Activated T-cell treated with anti-CD3 and anti-CD28 coated beads, Interleukin-2, amount 50 U/mL, for 72 hours (primary cell): ENCODE results near the gene FKBP5. TPM values are rescaled to one million over a fixed set of nuclear protein-coding genes. Genes with fewer than 3 reads are reported as not detected.
A peak's percentile ranks its signal among the peaks of the same experiment; 100 is the strongest.

ENCODE experiments used
- ATAC-seq, 2 donors: fragments of 150-1000 bp; cut with Tn5 transposase; replicated peaks in 1 of 2; 2 replicates each; pipeline ENCODE4 v1.10.0; 2021; ENCODE audit warnings: moderate library complexity in 2 of 2, mild to moderate bottlenecking in 1 of 2
- DNase-seq, 2 donors: peaks; one replicate each; pipeline ENCODE4 v3.0.0; 2021 to 2022; ENCODE audit warnings: mixed read lengths in 1 of 2
- H3K27ac Mint-ChIP-seq: one replicate; pipeline ENCODE4 v1.8.0; 2022; ENCODE audit warnings: mild to moderate bottlenecking, moderate library complexity, mixed read lengths
- H3K27me3 Mint-ChIP-seq: one replicate; pipeline ENCODE4 v1.8.0; 2022; ENCODE audit warnings: low read depth, mixed read lengths
- H3K36me3 Mint-ChIP-seq, 2 donors: one replicate each; pipeline ENCODE4 v1.8.0; 2022; ENCODE audit warnings: mixed read lengths in 2 of 2, mild to moderate bottlenecking in 1 of 2; ENCODE audit not compliant: insufficient read depth in 2 of 2
- H3K4me1 Mint-ChIP-seq: one replicate; pipeline ENCODE4 v1.8.0; 2022; ENCODE audit warnings: low read depth, mixed read lengths
- H3K4me3 Mint-ChIP-seq, 2 donors: one replicate each; pipeline ENCODE4 v1.8.0; 2022; ENCODE audit warnings: mild to moderate bottlenecking in 2 of 2, mixed read lengths in 2 of 2, moderate library complexity in 2 of 2
- H3K9me3 Mint-ChIP-seq, 2 donors: one replicate each; pipeline ENCODE4 v1.8.0; 2022; ENCODE audit warnings: mixed read lengths in 2 of 2
- total RNA-seq, 2 donors: library from RNA; stranded (reverse); gene quantifications; one replicate each; pipeline ENCODE4 v1.2.3, GENCODE V29; 2022

FKBP5 gene
- total RNA-seq, 2 donors from 2014 or later: 106 to 120 TPM

GRCh38 chr6:35718911-35719381 lies 30.2 kb upstream of the FKBP5 start:
- DNase-seq (peak; percentile 55 to 58), ATAC-seq (peak; percentile 84 to 85)
- H3K9me3 Mint-ChIP-seq: no peaks in the 10 kb centered on the region
- peak overlapping the region; percentile 68 to 86 for H3K4me3 Mint-ChIP-seq
- peaks cover 60% of the 10 kb centered on the region for H3K4me1 Mint-ChIP-seq
- peak overlapping the region; percentile 78 for H3K27ac Mint-ChIP-seq
- no peaks in the 10 kb centered on the region for H3K27me3 Mint-ChIP-seq
- H3K36me3 Mint-ChIP-seq: no peaks in the 10 kb centered on the region

GRCh38 chr6:35718375-35718736 lies 29.6 kb upstream of the FKBP5 start:
- Mint-ChIP-seq H3K36me3 (no peaks in the 10 kb centered on the region), H3K4me3 (peak overlapping the region; percentile 68 to 86), H3K4me1 (peaks cover 66% of the 10 kb centered on the region), H3K9me3 (no peaks in the 10 kb centered on the region), H3K27ac (peak overlapping the region; percentile 78), H3K27me3 (no peaks in the 10 kb centered on the region)
- ATAC-seq (peak in 1 of 2 donors; percentile 0), DNase-seq (no peak)

GRCh38 chr6:35717449-35718374 lies 29.0 kb upstream of the FKBP5 start:
- peak overlapping the region; percentile 78 for H3K27ac Mint-ChIP-seq
- ATAC-seq: no peak
- peak overlapping the region; percentile 68 to 86 for H3K4me3 Mint-ChIP-seq

GRCh38 chr6:35716798-35717197 lies 28.1 kb upstream of the FKBP5 start:
- Mint-ChIP-seq H3K4me3 (peak overlapping the region in 1 of 2 donors; percentile 68), H3K27me3 (no peaks in the 10 kb centered on the region), H3K9me3 (no peaks in the 10 kb centered on the region), H3K36me3 (no peaks in the 10 kb centered on the region), H3K27ac (no peak overlapping the region), H3K4me1 (peaks cover 76% of the 10 kb centered on the region)
- ATAC-seq (no peak), DNase-seq (no peak)

More at GRCh38 chr6:35717449-35718374, 29.0 kb upstream of the FKBP5 start:
- no peak for DNase-seq
- H3K27me3 Mint-ChIP-seq: no peaks in the 10 kb centered on the region
- no peaks in the 10 kb centered on the region for H3K9me3 Mint-ChIP-seq
- H3K36me3 Mint-ChIP-seq: no peaks in the 10 kb centered on the region
- peaks cover 72% of the 10 kb centered on the region for H3K4me1 Mint-ChIP-seq

- ATAC-seq: no peak
- H3K4me3 Mint-ChIP-seq: no peak overlapping the region
- H3K27ac Mint-ChIP-seq: no peak overlapping the region
- peaks cover 3 to 5% of the 10 kb centered on the region in 2 donors for H3K36me3 Mint-ChIP-seq
- no peaks in the 10 kb centered on the region for H3K27me3 Mint-ChIP-seq
- H3K4me1 Mint-ChIP-seq: peaks cover 66% of the 10 kb centered on the region
- H3K9me3 Mint-ChIP-seq: peaks cover 2 to 3% of the 10 kb centered on the region in 2 donors
- no peak for DNase-seq
Measured at GRCh38 chr6:35713006-35713767, 24.5 kb upstream of the FKBP5 start.

GRCh38 chr6:35711731-35712130 lies 23.0 kb upstream of the FKBP5 start:
- Mint-ChIP-seq H3K27ac (no peak overlapping the region), H3K4me1 (peaks cover 52% of the 10 kb centered on the region), H3K27me3 (no peaks in the 10 kb centered on the region), H3K36me3 (peaks cover 3 to 5% of the 10 kb centered on the region in 2 donors), H3K4me3 (no peak overlapping the region), H3K9me3 (peaks cover 2 to 3% of the 10 kb centered on the region in 2 donors)
- DNase-seq (no peak), ATAC-seq (no peak)

- peak overlapping the region; percentile 50 to 57 for H3K4me3 Mint-ChIP-seq
- H3K9me3 Mint-ChIP-seq: peaks cover 2 to 3% of the 10 kb centered on the region in 2 donors
- peak; percentile 97 to 98 for ATAC-seq
- H3K36me3 Mint-ChIP-seq: peaks cover 3 to 5% of the 10 kb centered on the region in 2 donors
- H3K4me1 Mint-ChIP-seq: peaks cover 39% of the 10 kb centered on the region
- no peaks in the 10 kb centered on the region for H3K27me3 Mint-ChIP-seq
- peak; percentile 49 to 74 for DNase-seq
- H3K27ac Mint-ChIP-seq: peak overlapping the region; percentile 87
Measured at GRCh38 chr6:35710241-35710847, 21.6 kb upstream of the FKBP5 start.

- no peak overlapping the region for H3K4me3 Mint-ChIP-seq
- ATAC-seq (no peak), DNase-seq (no peak)
- H3K4me1 Mint-ChIP-seq: peaks cover 33% of the 10 kb centered on the region
- H3K27ac Mint-ChIP-seq: no peak overlapping the region
- H3K9me3 Mint-ChIP-seq: peaks cover 2 to 5% of the 10 kb centered on the region in 2 donors
- H3K36me3 Mint-ChIP-seq: peaks cover 3 to 8% of the 10 kb centered on the region in 2 donors
- H3K27me3 Mint-ChIP-seq: no peaks in the 10 kb centered on the region
Measured at GRCh38 chr6:35708585-35708984, 19.9 kb upstream of the FKBP5 start.

GRCh38 chr6:35707714-35708407 lies 19.1 kb upstream of the FKBP5 start:
- Mint-ChIP-seq H3K9me3 (peaks cover 4 to 5% of the 10 kb centered on the region in 2 donors), H3K4me1 (peaks cover 26% of the 10 kb centered on the region)
- no peak for ATAC-seq

GRCh38 chr6:35706468-35706867 lies 17.8 kb upstream of the FKBP5 start:
- Mint-ChIP-seq H3K36me3 (peaks cover 3 to 8% of the 10 kb centered on the region in 2 donors), H3K9me3 (peaks cover 4 to 5% of the 10 kb centered on the region in 2 donors), H3K4me3 (no peak overlapping the region), H3K27ac (no peak overlapping the region), H3K27me3 (no peaks in the 10 kb centered on the region), H3K4me1 (peaks cover 20% of the 10 kb centered on the region)
- ATAC-seq (no peak), DNase-seq (no peak)

More at GRCh38 chr6:35707714-35708407, 19.1 kb upstream of the FKBP5 start:
- Mint-ChIP-seq H3K27me3 (no peaks in the 10 kb centered on the region), H3K4me3 (no peak overlapping the region), H3K36me3 (peaks cover 3 to 8% of the 10 kb centered on the region in 2 donors), H3K27ac (no peak overlapping the region)
- no peak for DNase-seq

GRCh38 chr6:35703554-35703953 lies 14.8 kb upstream of the FKBP5 start:
- Mint-ChIP-seq H3K36me3 (peaks cover 0 to 4% of the 10 kb centered on the region in 2 donors), H3K4me1 (no peaks in the 10 kb centered on the region), H3K4me3 (no peak overlapping the region), H3K9me3 (peaks cover 2% of the 10 kb centered on the region in 2 donors), H3K27ac (no peak overlapping the region), H3K27me3 (no peaks in the 10 kb centered on the region)
- no peak for ATAC-seq
- no peak for DNase-seq

GRCh38 chr6:35698858-35699257 lies 10.1 kb upstream of the FKBP5 start:
- H3K4me1 Mint-ChIP-seq: peaks cover 6% of the 10 kb centered on the region
- no peak overlapping the region for H3K27ac Mint-ChIP-seq
- H3K36me3 Mint-ChIP-seq: peaks cover under 1 to 6% of the 10 kb centered on the region in 2 donors
- H3K9me3 Mint-ChIP-seq: peaks cover under 1 to 4% of the 10 kb centered on the region in 2 donors
- no peaks in the 10 kb centered on the region for H3K27me3 Mint-ChIP-seq
- ATAC-seq (no peak), DNase-seq (no peak)
- H3K4me3 Mint-ChIP-seq: no peak overlapping the region
